OCI-LY3 (cell line): Measurements from ENCODE around the gene MAPK7.

ENCODE experiments used
- H2AFZ ChIP-seq: fragments of 200-600, 300-600 bp; shearing (Covaris generic); 2 replicates; pipeline ENCODE4 v1.6.0; 2014; ENCODE audit warnings: antibody characterized with exemption, low read depth, low read length
- H3K27ac ChIP-seq: fragments of 200-600, 300-600 bp; sonication (generic); 2 replicates; pipeline ENCODE4 v1.5.1; 2014; ENCODE audit warnings: mild to moderate bottlenecking, low read length, moderate library complexity, mixed read lengths
- H3K27me3 ChIP-seq: fragments of 200-600, 300-600 bp; sonication (generic); 2 replicates; pipeline ENCODE4 v1.6.1; 2014; ENCODE audit warnings: low read depth, low read length, mixed read lengths
- H3K36me3 ChIP-seq: fragments of 200-600, 300-600 bp; sonication (generic); replicated peaks from 2 replicates; pipeline ENCODE3; 2014; ENCODE audit warnings: low read depth, low read length, mixed read lengths
- H3K4me1 ChIP-seq: fragments of 300-600, 200-600 bp; sonication (generic); 2 replicates; pipeline ENCODE4 v1.6.1; 2014; ENCODE audit warnings: low read length, mixed read lengths
- H3K4me2 ChIP-seq: fragments of 200-600, 300-600 bp; sonication (generic); 2 replicates; pipeline ENCODE4 v1.6.1; 2014; ENCODE audit warnings: low read length, mixed read lengths
- H3K4me3 ChIP-seq: fragments of 300-600, 200-600 bp; sonication (generic); 2 replicates; pipeline ENCODE4 v1.5.1; 2014; ENCODE audit warnings: antibody characterized with exemption, mild to moderate bottlenecking, low read length, moderate library complexity
- H3K79me2 ChIP-seq: fragments of 300-600, 200-600 bp; shearing (Covaris generic); 2 replicates; pipeline ENCODE4 v1.6.1; 2014; ENCODE audit warnings: mild to moderate bottlenecking, low read length, mixed read lengths
- H3K9ac ChIP-seq: fragments of 300-600, 200-600 bp; shearing (Covaris generic); 2 replicates; pipeline ENCODE4 v1.6.0; 2014; ENCODE audit warnings: mild to moderate bottlenecking, low read length, moderate library complexity
- H3K9me3 ChIP-seq: fragments of 200-600, 300-600 bp; shearing (Covaris generic); 2 replicates; pipeline ENCODE4 v1.6.1; 2014; ENCODE audit warnings: low read length, mixed read lengths; ENCODE audit not compliant: insufficient read depth
- H4K20me1 ChIP-seq: fragments of 200-600, 300-600 bp; sonication (generic); 2 replicates; pipeline ENCODE4 v1.6.1; 2016; ENCODE audit warnings: low read length, mixed read lengths; ENCODE audit not compliant: insufficient read depth
- EZH2phosphoT487 ChIP-seq: fragments of 200-600 bp; shearing (Covaris generic); IDR thresholded peaks from 2 replicates; pipeline ENCODE4 v1.6.1; 2018; ENCODE audit warnings: antibody characterized with exemption, mixed run types, low read depth
- TF ChIP-seq, protein P1 (sequence below): fragments of 200-600, 300-600 bp; sonication (generic); IDR thresholded peaks from 2 replicates; pipeline ENCODE4 v1.5.1; 2014; ENCODE audit warnings: antibody characterized with exemption, low read length, low read depth

The MAPK7 gene

GRCh38 chr17:19337712-19338023 is 40.6 kb upstream of the MAPK7 start:
- H3K27ac ChIP-seq, result no peak overlapping the region
- no peaks in the 10 kb centered on the region for H3K9me3 ChIP-seq
- H3K9ac ChIP-seq, result no peak overlapping the region
- H3K4me3 ChIP-seq, result no peak overlapping the region
- H4K20me1 ChIP-seq, result no peaks in the 10 kb centered on the region
- no peaks in the 10 kb centered on the region for H3K79me2 ChIP-seq
- H3K27me3 ChIP-seq, result no peaks in the 10 kb centered on the region
- H3K4me1 ChIP-seq, result peaks cover 4% of the 10 kb centered on the region
- H3K4me2 ChIP-seq, result no peak overlapping the region
- H2AFZ ChIP-seq, result no peak overlapping the region
- H3K36me3 ChIP-seq, result no peaks in the 10 kb centered on the region
- TF ChIP-seq, protein P1, sequence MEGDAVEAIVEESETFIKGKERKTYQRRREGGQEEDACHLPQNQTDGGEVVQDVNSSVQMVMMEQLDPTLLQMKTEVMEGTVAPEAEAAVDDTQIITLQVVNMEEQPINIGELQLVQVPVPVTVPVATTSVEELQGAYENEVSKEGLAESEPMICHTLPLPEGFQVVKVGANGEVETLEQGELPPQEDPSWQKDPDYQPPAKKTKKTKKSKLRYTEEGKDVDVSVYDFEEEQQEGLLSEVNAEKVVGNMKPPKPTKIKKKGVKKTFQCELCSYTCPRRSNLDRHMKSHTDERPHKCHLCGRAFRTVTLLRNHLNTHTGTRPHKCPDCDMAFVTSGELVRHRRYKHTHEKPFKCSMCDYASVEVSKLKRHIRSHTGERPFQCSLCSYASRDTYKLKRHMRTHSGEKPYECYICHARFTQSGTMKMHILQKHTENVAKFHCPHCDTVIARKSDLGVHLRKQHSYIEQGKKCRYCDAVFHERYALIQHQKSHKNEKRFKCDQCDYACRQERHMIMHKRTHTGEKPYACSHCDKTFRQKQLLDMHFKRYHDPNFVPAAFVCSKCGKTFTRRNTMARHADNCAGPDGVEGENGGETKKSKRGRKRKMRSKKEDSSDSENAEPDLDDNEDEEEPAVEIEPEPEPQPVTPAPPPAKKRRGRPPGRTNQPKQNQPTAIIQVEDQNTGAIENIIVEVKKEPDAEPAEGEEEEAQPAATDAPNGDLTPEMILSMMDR, result no peak
- no peak for TF ChIP-seq EZH2phosphoT487

DNA sequence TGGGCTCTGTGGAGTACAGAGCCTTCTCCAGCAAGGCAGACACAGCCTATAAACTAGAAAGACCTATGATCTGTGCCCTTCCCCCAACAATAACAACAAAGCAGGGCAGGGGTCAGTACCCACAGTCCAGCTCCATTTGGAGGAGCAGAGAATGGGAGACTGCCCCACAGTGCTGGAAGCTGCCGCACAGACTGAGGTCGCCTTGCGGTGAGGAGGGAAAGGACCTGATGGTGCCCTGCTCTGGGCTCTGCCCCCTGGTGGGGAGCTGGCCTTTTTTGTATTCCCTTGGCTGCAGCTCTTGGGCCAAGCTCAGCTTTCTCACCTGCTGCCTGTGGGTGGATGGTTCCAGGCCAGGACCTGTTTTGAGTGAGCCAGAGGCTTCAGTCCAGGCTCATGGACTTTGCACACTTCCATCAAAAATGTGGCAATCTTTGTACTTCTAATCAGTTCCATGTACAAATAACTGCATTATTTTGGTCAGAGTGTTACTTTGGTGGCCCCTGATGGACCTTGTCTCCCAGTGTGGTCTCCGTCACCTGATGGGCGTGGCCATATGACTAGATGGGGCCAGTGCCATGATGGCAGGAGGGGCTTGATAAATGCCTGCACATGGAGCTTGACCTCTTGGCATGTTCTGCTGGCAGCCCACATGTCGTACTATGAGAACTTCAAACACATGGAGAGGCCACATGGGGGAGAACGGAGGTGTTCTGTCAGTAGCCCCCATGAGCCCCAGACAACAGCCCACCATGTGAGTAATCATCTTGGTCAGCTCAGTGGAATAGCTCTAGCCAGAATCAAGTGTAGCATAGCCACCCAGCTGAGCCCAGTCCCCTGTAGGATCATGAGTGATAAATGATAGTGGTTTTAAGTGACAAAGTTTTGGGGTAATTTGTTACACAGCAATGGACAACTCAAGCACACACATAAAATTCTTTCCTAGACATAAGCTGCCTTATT is 40.0 kb upstream of the MAPK7 start:
- H3K4me1 ChIP-seq, result no peaks in the 10 kb centered on the region
- no peak overlapping the region for H3K27ac ChIP-seq
- no peaks in the 10 kb centered on the region for H3K79me2 ChIP-seq
- H2AFZ ChIP-seq, result no peak overlapping the region
- H3K4me2 ChIP-seq, result no peak overlapping the region
- H4K20me1 ChIP-seq, result no peaks in the 10 kb centered on the region
- H3K36me3 ChIP-seq, result no peaks in the 10 kb centered on the region
- no peak overlapping the region for H3K4me3 ChIP-seq
- H3K27me3 ChIP-seq, result no peaks in the 10 kb centered on the region
- no peaks in the 10 kb centered on the region for H3K9me3 ChIP-seq
- TF ChIP-seq EZH2phosphoT487, result no peak
- TF ChIP-seq, protein P1, result peak; percentile 39
- H3K9ac ChIP-seq, result no peak overlapping the region

- H3K4me3 ChIP-seq, result no peak overlapping the region
- no peaks in the 10 kb centered on the region for H3K9me3 ChIP-seq
- H3K4me1 ChIP-seq, result no peaks in the 10 kb centered on the region
- TF ChIP-seq, protein P1, result no peak
- no peak for TF ChIP-seq EZH2phosphoT487
- no peaks in the 10 kb centered on the region for H3K36me3 ChIP-seq
- no peak overlapping the region for H3K9ac ChIP-seq
- H2AFZ ChIP-seq, result no peak overlapping the region
- H3K27ac ChIP-seq, result no peak overlapping the region
- no peaks in the 10 kb centered on the region for H3K27me3 ChIP-seq
- H4K20me1 ChIP-seq, result no peaks in the 10 kb centered on the region
- H3K4me2 ChIP-seq, result no peak overlapping the region
- no peaks in the 10 kb centered on the region for H3K79me2 ChIP-seq
These were observed 38.9 kb upstream of the MAPK7 start for GRCh38 chr17:19339341-19339815.

GRCh38 chr17:19341211-19341631 is 37.1 kb upstream of the MAPK7 start:
- no peaks in the 10 kb centered on the region for H3K79me2 ChIP-seq
- TF ChIP-seq EZH2phosphoT487, result no peak
- TF ChIP-seq, protein P1, result no peak
- H3K27me3 ChIP-seq, result no peaks in the 10 kb centered on the region
- H4K20me1 ChIP-seq, result no peaks in the 10 kb centered on the region
- H3K4me2 ChIP-seq, result no peak overlapping the region
- no peak overlapping the region for H3K4me3 ChIP-seq
- no peak overlapping the region for H2AFZ ChIP-seq
- no peaks in the 10 kb centered on the region for H3K4me1 ChIP-seq
- no peaks in the 10 kb centered on the region for H3K9me3 ChIP-seq
- no peak overlapping the region for H3K27ac ChIP-seq
- H3K9ac ChIP-seq, result no peak overlapping the region
- H3K36me3 ChIP-seq, result no peaks in the 10 kb centered on the region
